Neuronal stem cell (in vitro differentiated cells): ENCODE data around the gene DLG2.

Experiments
- DNase-seq: peaks from one replicate; pipeline ENCODE4 v3.0.0-alpha.2; 2013; ENCODE audit warnings: low spot score
- H2AFZ ChIP-seq: one replicate; pipeline ENCODE4 v1.6.1; 2013; ENCODE audit warnings: mild to moderate bottlenecking, low read length, inconsistent platforms
- H2AK5ac ChIP-seq: 2 replicates; pipeline ENCODE4 v1.6.1; 2013; ENCODE audit warnings: low read depth, mild to moderate bottlenecking, inconsistent platforms, low read length, moderate library complexity, mixed read lengths
- H2BK120ac ChIP-seq: 2 replicates; pipeline ENCODE4 v1.6.1; 2013; ENCODE audit warnings: low read depth, mild to moderate bottlenecking, inconsistent platforms, low read length, moderate library complexity, mixed read lengths
- H2BK12ac ChIP-seq: one replicate; pipeline ENCODE4 v1.6.1; 2013; ENCODE audit warnings: low read length, inconsistent platforms
- H2BK15ac ChIP-seq: 2 replicates; pipeline ENCODE4 v1.6.1; 2013; ENCODE audit warnings: mild to moderate bottlenecking, low read length, inconsistent platforms, mixed read lengths
- H2BK5ac ChIP-seq: one replicate; pipeline ENCODE4 v1.6.1; 2013; ENCODE audit warnings: inconsistent platforms, mild to moderate bottlenecking, low read length, moderate library complexity
- H3K14ac ChIP-seq: one replicate; pipeline ENCODE4 v1.6.1; 2013; ENCODE audit warnings: low read length, inconsistent platforms
- H3K18ac ChIP-seq: 2 replicates; pipeline ENCODE4 v1.6.1; 2013; ENCODE audit warnings: low read length, inconsistent platforms
- H3K23ac ChIP-seq: 2 replicates; pipeline ENCODE4 v1.6.1; 2013; ENCODE audit warnings: low read depth, mild to moderate bottlenecking, mixed read lengths, low read length, inconsistent platforms; ENCODE audit not compliant: poor library complexity
- H3K27ac ChIP-seq: replicated peaks from 3 replicates; pipeline ENCODE4 v1.5.1; 2013; ENCODE audit warnings: low read length, inconsistent platforms
- H3K27me3 ChIP-seq, 3 experiments: 2 replicates each; pipeline ENCODE4 v1.6.1; 2013; ENCODE audit warnings: low read length in 3 of 3, mild to moderate bottlenecking in 2 of 3, inconsistent platforms in 1 of 3, low read depth in 1 of 3, mixed read lengths in 1 of 3, moderate library complexity in 1 of 3; ENCODE audit not compliant: control insufficient read depth in 3 of 3, insufficient read depth in 3 of 3
- H3K36me3 ChIP-seq, 2 donors: replicated peaks in 1 of 2; 2 replicates each; pipeline ENCODE4 v1.6.1; 2013; ENCODE audit warnings: low read length in 2 of 2; ENCODE audit not compliant: control insufficient read depth in 2 of 2, insufficient read depth in 2 of 2
- H3K4ac ChIP-seq: 2 replicates; pipeline ENCODE4 v1.6.1; 2013; ENCODE audit warnings: inconsistent platforms, mild to moderate bottlenecking, low read length, moderate library complexity
- H3K4me1 ChIP-seq, 2 donors: 1 replicate in 1 of 2; 2 replicates in 1 of 2; pipeline ENCODE4 v1.6.1; 2013; ENCODE audit warnings: low read length in 2 of 2, low read depth in 1 of 2; ENCODE audit not compliant: control insufficient read depth in 2 of 2, insufficient read depth in 1 of 2
- H3K4me2 ChIP-seq: one replicate; pipeline ENCODE4 v1.6.1; 2013; ENCODE audit warnings: mild to moderate bottlenecking, low read length, inconsistent platforms; ENCODE audit not compliant: insufficient read depth, poor library complexity, severe bottlenecking
- H3K4me3 ChIP-seq, 2 donors: 2 replicates each; pipeline ENCODE4 v1.5.1; 2013; ENCODE audit warnings: low read length in 2 of 2, mild to moderate bottlenecking in 2 of 2, inconsistent platforms in 1 of 2, moderate library complexity in 1 of 2
- H3K79me1 ChIP-seq: one replicate; pipeline ENCODE4 v1.6.1; 2013; ENCODE audit warnings: low read depth, mild to moderate bottlenecking, inconsistent platforms, low read length, moderate library complexity
- H3K9ac ChIP-seq: one replicate; pipeline ENCODE4 v1.6.1; 2013; ENCODE audit warnings: mild to moderate bottlenecking, low read depth, low read length, inconsistent platforms; ENCODE audit not compliant: poor library complexity
- H3K9me3 ChIP-seq, 2 donors: replicated peaks in 1 of 2; 2 replicates each; pipeline versions ENCODE3 to v1.6.1; 2013; ENCODE audit warnings: low read length in 2 of 2, mild to moderate bottlenecking in 2 of 2, inconsistent platforms in 1 of 2, low read depth in 1 of 2, mixed read lengths in 1 of 2, moderate library complexity in 1 of 2; ENCODE audit not compliant: control insufficient read depth in 2 of 2, insufficient read depth in 1 of 2
- H4K8ac ChIP-seq: one replicate; pipeline ENCODE4 v1.6.1; 2013; ENCODE audit warnings: low read depth, mild to moderate bottlenecking, inconsistent platforms, low read length, moderate library complexity
- H4K91ac ChIP-seq: one replicate; pipeline ENCODE4 v1.6.1; 2013; ENCODE audit warnings: low read length, low read depth, mild to moderate bottlenecking, inconsistent platforms; ENCODE audit not compliant: poor library complexity
- WGBS, 2 donors: extraction: QIAGEN DNeasy Blood & Tissue Kit; methylation state at CpG; one replicate each; pipeline ENCODE4 v1.1.7; 2013; ENCODE audit warnings: missing lambda C conversion rate in 2 of 2, mixed read lengths in 1 of 2; ENCODE audit not compliant: insufficient read length in 2 of 2, insufficient replicate concordance in 1 of 2; ENCODE audit errors: extremely low coverage in 2 of 2; 5-methylcytosine and 5-hydroxymethylcytosine counted together

DLG2 gene

DNA sequence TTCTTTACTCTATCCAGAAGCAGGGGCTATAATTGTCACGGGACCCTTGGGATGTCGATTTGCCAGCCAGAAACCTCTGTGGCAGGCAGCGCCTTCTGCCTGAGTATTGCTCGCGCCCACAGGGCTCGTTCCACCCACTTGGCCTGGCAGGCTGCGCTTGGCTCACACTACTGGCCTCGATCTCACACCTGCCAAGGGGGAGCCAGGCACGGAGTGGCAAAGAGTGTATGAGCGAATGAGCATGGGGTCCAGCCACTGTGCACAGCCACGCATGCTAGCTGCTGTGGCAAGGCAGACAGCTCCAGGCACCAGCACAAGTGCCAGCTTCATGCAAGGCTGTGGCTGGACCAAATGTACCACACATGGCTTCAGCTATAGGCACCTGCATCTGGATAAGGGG lies 599.8 kb downstream of the DLG2 start:
- no peaks in the 10 kb centered on the region for H3K9me3 ChIP-seq
- no peak overlapping the region for H2BK5ac ChIP-seq
- H3K23ac ChIP-seq = no peak overlapping the region
- no peak overlapping the region for H3K14ac ChIP-seq
- H3K36me3 ChIP-seq = no peaks in the 10 kb centered on the region
- no CpG with 5 or more reads among the region's 11 CpGs for WGBS, 2 donors
- H3K4me1 ChIP-seq = no peaks in the 10 kb centered on the region
- H2BK15ac ChIP-seq = no peak overlapping the region
- no peak for DNase-seq
- H4K8ac ChIP-seq = peak overlapping the region; percentile 96
- H3K27me3 ChIP-seq = no peaks in the 10 kb centered on the region
- peak overlapping the region; percentile 81 for H2AK5ac ChIP-seq
- H2BK120ac ChIP-seq = no peak overlapping the region
- H3K4me2 ChIP-seq = no peak overlapping the region
- H3K9ac ChIP-seq = no peak overlapping the region
- no peak overlapping the region for H3K27ac ChIP-seq
- H3K4ac ChIP-seq = no peak overlapping the region
- H3K18ac ChIP-seq = peak overlapping the region; percentile 35
- no peaks in the 10 kb centered on the region for H3K79me1 ChIP-seq
- H4K91ac ChIP-seq = no peak overlapping the region
- H2BK12ac ChIP-seq = no peak overlapping the region
- no peak overlapping the region for H2AFZ ChIP-seq
- no peak overlapping the region for H3K4me3 ChIP-seq

GRCh38 chr11:85021058-85021457 lies 606.1 kb downstream of the DLG2 start:
- no peak for DNase-seq
- whole genome bisulfite sequencing, 2 donors = no CpG with 5 or more reads among the region's 9 CpGs
- no peak overlapping the region for H4K91ac ChIP-seq
- no peaks in the 10 kb centered on the region for H3K4me1 ChIP-seq
- no peak overlapping the region for H2AK5ac ChIP-seq
- H3K14ac ChIP-seq = no peak overlapping the region
- no peak overlapping the region for H2BK5ac ChIP-seq
- H3K18ac ChIP-seq = no peak overlapping the region
- H3K27me3 ChIP-seq = no peaks in the 10 kb centered on the region
- no peak overlapping the region for H2BK12ac ChIP-seq
- H2BK120ac ChIP-seq = no peak overlapping the region
- H3K23ac ChIP-seq = no peak overlapping the region
- no peak overlapping the region for H2AFZ ChIP-seq
- H3K4me2 ChIP-seq = no peak overlapping the region
- no peak overlapping the region for H2BK15ac ChIP-seq
- H3K36me3 ChIP-seq = no peaks in the 10 kb centered on the region
- H3K9me3 ChIP-seq = no peaks in the 10 kb centered on the region
- no peak overlapping the region for H3K4ac ChIP-seq
- no peak overlapping the region for H3K27ac ChIP-seq
- no peaks in the 10 kb centered on the region for H3K79me1 ChIP-seq
- no peak overlapping the region for H3K9ac ChIP-seq
- H4K8ac ChIP-seq = no peak overlapping the region
- H3K4me3 ChIP-seq = no peak overlapping the region

GRCh38 chr11:84993386-84993785 lies 633.8 kb downstream of the DLG2 start:
- no peaks in the 10 kb centered on the region for H3K79me1 ChIP-seq
- no peak overlapping the region for H4K91ac ChIP-seq
- no peak overlapping the region for H3K4ac ChIP-seq
- H2BK15ac ChIP-seq = no peak overlapping the region
- no peak overlapping the region for H3K4me3 ChIP-seq
- H3K18ac ChIP-seq = no peak overlapping the region
- no peaks in the 10 kb centered on the region for H3K4me1 ChIP-seq
- H3K36me3 ChIP-seq = no peaks in the 10 kb centered on the region
- no peak overlapping the region for H4K8ac ChIP-seq
- WGBS, 2 donors = no CpG with 5 or more reads among the region's 4 CpGs
- no peaks in the 10 kb centered on the region for H3K9me3 ChIP-seq
- no peaks in the 10 kb centered on the region for H3K27me3 ChIP-seq
- no peak overlapping the region for H2BK12ac ChIP-seq
- H3K14ac ChIP-seq = no peak overlapping the region
- H3K27ac ChIP-seq = no peak overlapping the region
- no peak overlapping the region for H2AFZ ChIP-seq
- H3K23ac ChIP-seq = no peak overlapping the region
- H3K9ac ChIP-seq = no peak overlapping the region
- no peak overlapping the region for H3K4me2 ChIP-seq
- H2BK5ac ChIP-seq = no peak overlapping the region
- no peak overlapping the region for H2AK5ac ChIP-seq
- DNase-seq = no peak
- no peak overlapping the region for H2BK120ac ChIP-seq

GRCh38 chr11:84990141-84990540 lies 637.0 kb downstream of the DLG2 start:
- Histone ChIP-seq H3K27ac (no peak overlapping the region), H2AK5ac (no peak overlapping the region), H3K27me3 (no peaks in the 10 kb centered on the region), H2BK120ac (no peak overlapping the region), H3K4ac (no peak overlapping the region), H2AFZ (no peak overlapping the region), H3K36me3 (no peaks in the 10 kb centered on the region), H3K4me1 (no peaks in the 10 kb centered on the region), H3K4me3 (no peak overlapping the region), H3K14ac (no peak overlapping the region), H3K9ac (no peak overlapping the region), H3K9me3 (no peaks in the 10 kb centered on the region), H4K91ac (no peak overlapping the region), H3K23ac (no peak overlapping the region), H3K18ac (no peak overlapping the region), H3K79me1 (no peaks in the 10 kb centered on the region), H3K4me2 (no peak overlapping the region), H2BK12ac (no peak overlapping the region), H2BK15ac (no peak overlapping the region), H4K8ac (no peak overlapping the region), H2BK5ac (no peak overlapping the region)
- WGBS, 2 donors = no CpG with 5 or more reads among the region's 3 CpGs
- DNase-seq = no peak
